GM23338 (cell line): ENCODE data around the gene EHD3. TPM values are rescaled to one million over a fixed set of nuclear protein-coding genes. Genes with fewer than 3 reads are reported as not detected.

Experiments
- CTCF ChIP-seq, 2 experiments: fragments of 200-600 bp in 1 of 2; sonication (generic) in 1 of 2; conservative IDR thresholded peaks; 2 replicates each; pipeline versions ENCODE4 v1.5.1 to v1.6.1; 2016 to 2017; ENCODE audit warnings: antibody characterized with exemption in 2 of 2, low read depth in 2 of 2, mild to moderate bottlenecking in 2 of 2, moderate library complexity in 1 of 2
- EZH2 ChIP-seq: fragments of 200-600 bp; sonication (generic); IDR thresholded peaks from one replicate; pipeline ENCODE4 v1.8.0; 2017; ENCODE audit warnings: antibody characterized with exemption, mild to moderate bottlenecking, low read depth; ENCODE audit not compliant: unreplicated experiment
- EZH2phosphoT487 ChIP-seq: fragments of 200-600 bp; sonication (generic); IDR thresholded peaks from one replicate; pipeline ENCODE4 v1.8.1; 2018; ENCODE audit warnings: antibody characterized with exemption; ENCODE audit not compliant: unreplicated experiment
- NANOG ChIP-seq: IDR thresholded peaks from 2 replicates; pipeline ENCODE4 v1.6.1; 2016; ENCODE audit warnings: antibody characterized with exemption, borderline replicate concordance
- POLR2AphosphoS5 ChIP-seq: IDR thresholded peaks from 2 replicates; pipeline ENCODE4 v1.6.1; 2016; ENCODE audit warnings: antibody characterized with exemption, low read depth
- ZNF114 ChIP-seq: fragments of 250-450 bp; sonication (Bioruptor Pico); IDR thresholded peaks from 2 replicates; pipeline ENCODE4 v1.5.0; 2020; ENCODE audit warnings: mild to moderate bottlenecking, moderate library complexity
- polyA plus RNA-seq: library from polyadenylated mRNA; unstranded; fragments of >200 nt; fragmentation: Nextera tagmentation; extraction: Ambion mirVana; gene quantifications from 2 replicates; pipeline ENCODE4 v1.2.1, GENCODE V29; 2016
- total RNA-seq: library from RNA; depleted of rRNA; stranded (reverse); fragments of >200 nt; shearing (Covaris generic); gene quantifications from 2 replicates; pipeline ENCODE4 v1.2.3, GENCODE V29; 2014
- TF ChIP-seq, protein P1 (sequence below): fragments of 250-450 bp; sonication (Bioruptor Pico); IDR thresholded peaks from 2 replicates; pipeline ENCODE4 v1.5.0; 2020; ENCODE audit warnings: mild to moderate bottlenecking, moderate library complexity
- TF ChIP-seq, protein P2 (sequence below): IDR thresholded peaks from 2 replicates; pipeline ENCODE4 v1.6.1; 2016; ENCODE audit warnings: antibody characterized with exemption

The EHD3 gene
- total and polyA plus RNA-seq, 2 experiments from 2014 or later: 3.3 to 12.6 TPM

DNA sequence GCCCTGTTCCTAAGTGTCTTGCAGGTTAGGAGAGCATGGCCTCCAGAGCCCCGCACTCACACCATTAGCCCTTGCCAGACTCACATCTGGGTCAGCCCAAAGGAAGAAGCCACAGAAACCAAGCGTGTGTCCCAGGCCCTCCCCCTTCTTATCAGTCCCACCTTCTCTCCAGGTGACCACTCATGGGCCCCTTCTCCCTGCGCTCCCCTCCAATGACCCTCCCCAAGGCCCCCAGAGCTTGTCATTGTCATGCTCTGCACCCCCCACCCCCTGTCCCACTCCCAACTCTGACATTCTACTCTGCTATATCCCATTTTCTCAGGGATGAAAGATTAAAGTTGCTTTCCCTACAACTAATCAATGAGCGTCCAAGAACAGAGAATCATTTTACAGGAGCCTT lies 46.8 kb upstream of the EHD3 start (continued):
- TF ChIP-seq, protein P1, sequence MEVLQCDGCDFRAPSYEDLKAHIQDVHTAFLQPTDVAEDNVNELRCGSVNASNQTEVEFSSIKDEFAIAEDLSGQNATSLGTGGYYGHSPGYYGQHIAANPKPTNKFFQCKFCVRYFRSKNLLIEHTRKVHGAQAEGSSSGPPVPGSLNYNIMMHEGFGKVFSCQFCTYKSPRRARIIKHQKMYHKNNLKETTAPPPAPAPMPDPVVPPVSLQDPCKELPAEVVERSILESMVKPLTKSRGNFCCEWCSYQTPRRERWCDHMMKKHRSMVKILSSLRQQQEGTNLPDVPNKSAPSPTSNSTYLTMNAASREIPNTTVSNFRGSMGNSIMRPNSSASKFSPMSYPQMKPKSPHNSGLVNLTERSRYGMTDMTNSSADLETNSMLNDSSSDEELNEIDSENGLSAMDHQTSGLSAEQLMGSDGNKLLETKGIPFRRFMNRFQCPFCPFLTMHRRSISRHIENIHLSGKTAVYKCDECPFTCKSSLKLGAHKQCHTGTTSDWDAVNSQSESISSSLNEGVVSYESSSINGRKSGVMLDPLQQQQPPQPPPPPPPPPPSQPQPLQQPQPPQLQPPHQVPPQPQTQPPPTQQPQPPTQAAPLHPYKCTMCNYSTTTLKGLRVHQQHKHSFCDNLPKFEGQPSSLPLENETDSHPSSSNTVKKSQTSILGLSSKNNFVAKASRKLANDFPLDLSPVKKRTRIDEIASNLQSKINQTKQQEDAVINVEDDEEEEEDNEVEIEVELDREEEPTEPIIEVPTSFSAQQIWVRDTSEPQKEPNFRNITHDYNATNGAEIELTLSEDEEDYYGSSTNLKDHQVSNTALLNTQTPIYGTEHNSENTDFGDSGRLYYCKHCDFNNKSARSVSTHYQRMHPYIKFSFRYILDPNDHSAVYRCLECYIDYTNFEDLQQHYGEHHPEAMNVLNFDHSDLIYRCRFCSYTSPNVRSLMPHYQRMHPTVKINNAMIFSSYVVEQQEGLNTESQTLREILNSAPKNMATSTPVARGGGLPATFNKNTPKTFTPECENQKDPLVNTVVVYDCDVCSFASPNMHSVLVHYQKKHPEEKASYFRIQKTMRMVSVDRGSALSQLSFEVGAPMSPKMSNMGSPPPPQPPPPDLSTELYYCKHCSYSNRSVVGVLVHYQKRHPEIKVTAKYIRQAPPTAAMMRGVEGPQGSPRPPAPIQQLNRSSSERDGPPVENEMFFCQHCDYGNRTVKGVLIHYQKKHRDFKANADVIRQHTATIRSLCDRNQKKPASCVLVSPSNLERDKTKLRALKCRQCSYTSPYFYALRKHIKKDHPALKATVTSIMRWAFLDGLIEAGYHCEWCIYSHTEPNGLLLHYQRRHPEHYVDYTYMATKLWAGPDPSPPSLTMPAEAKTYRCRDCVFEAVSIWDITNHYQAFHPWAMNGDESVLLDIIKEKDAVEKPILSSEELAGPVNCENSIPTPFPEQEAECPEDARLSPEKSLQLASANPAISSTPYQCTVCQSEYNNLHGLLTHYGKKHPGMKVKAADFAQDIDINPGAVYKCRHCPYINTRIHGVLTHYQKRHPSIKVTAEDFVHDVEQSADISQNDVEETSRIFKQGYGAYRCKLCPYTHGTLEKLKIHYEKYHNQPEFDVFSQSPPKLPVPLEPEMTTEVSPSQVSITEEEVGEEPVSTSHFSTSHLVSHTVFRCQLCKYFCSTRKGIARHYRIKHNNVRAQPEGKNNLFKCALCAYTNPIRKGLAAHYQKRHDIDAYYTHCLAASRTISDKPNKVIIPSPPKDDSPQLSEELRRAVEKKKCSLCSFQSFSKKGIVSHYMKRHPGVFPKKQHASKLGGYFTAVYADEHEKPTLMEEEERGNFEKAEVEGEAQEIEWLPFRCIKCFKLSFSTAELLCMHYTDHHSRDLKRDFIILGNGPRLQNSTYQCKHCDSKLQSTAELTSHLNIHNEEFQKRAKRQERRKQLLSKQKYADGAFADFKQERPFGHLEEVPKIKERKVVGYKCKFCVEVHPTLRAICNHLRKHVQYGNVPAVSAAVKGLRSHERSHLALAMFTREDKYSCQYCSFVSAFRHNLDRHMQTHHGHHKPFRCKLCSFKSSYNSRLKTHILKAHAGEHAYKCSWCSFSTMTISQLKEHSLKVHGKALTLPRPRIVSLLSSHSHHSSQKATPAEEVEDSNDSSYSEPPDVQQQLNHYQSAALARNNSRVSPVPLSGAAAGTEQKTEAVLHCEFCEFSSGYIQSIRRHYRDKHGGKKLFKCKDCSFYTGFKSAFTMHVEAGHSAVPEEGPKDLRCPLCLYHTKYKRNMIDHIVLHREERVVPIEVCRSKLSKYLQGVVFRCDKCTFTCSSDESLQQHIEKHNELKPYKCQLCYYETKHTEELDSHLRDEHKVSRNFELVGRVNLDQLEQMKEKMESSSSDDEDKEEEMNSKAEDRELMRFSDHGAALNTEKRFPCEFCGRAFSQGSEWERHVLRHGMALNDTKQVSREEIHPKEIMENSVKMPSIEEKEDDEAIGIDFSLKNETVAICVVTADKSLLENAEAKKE (CRISPR knock-in tag): no peak
- TF ChIP-seq EZH2phosphoT487: no peak
- TF ChIP-seq ZNF114 (CRISPR knock-in tag): no peak
- TF ChIP-seq CTCF (conservative IDR thresholded peaks at IDR 0.05; ENCODE audit: low read depth in 2 of 2): no peak
- TF ChIP-seq, protein P2, sequence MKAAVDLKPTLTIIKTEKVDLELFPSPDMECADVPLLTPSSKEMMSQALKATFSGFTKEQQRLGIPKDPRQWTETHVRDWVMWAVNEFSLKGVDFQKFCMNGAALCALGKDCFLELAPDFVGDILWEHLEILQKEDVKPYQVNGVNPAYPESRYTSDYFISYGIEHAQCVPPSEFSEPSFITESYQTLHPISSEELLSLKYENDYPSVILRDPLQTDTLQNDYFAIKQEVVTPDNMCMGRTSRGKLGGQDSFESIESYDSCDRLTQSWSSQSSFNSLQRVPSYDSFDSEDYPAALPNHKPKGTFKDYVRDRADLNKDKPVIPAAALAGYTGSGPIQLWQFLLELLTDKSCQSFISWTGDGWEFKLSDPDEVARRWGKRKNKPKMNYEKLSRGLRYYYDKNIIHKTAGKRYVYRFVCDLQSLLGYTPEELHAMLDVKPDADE: no peak
- TF ChIP-seq EZH2: no peak
- no peak for TF ChIP-seq POLR2AphosphoS5
- no peak for TF ChIP-seq NANOG
